ENCODE measurements around the gene AKT1S1. TPM values are rescaled to one million over a fixed set of nuclear protein-coding genes. Genes with fewer than 3 reads are reported as not detected.

Gene AKT1S1
- total RNA-seq, 2 experiments from 2014 or later: 7.3 to 19.8 TPM

DNA sequence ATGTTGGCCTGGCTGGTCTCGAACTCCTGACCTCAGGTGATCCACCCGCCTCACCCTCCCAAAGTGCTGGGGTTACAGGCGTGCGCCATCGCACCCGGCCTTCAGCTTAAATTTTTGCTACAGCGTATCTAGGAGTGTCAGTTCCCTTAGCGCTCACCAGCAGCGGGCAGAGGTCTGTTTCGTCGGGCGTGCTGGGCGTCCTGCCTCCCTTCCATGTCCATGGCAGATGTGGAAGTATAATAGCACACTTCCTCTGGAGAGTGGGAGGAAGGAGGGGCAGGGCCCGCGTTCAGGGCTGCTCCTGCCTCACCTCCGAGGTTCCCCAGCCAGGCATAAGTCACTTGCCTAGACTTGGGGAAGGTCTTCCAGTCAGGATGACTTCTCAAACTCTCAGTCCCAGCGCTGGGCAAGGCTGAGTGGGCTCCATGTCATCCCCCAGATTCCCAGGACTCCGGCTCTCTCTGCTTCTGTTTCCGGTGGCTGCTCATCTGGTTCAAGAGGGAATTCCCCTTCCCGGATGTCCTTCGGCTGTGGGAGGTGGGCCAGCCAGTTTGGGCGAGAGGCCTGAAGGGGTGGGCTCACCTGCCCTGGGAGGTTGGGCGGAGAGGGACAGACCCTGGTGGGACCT, 10.0 kb upstream of the AKT1S1 start:
- Histone ChIP-seq H3K36me3 (ENCODE audit: insufficient read depth, low read length) (peaks cover 15% of the 10 kb centered on the region), H4K20me1 (ENCODE audit: insufficient read depth, low read length) (no peaks in the 10 kb centered on the region), H3K27ac (ENCODE audit: low read depth, low read length, poor library complexity, severe bottlenecking) (no peak overlapping the region), H3K4me1 (ENCODE audit: insufficient read depth, low read length, poor library complexity, severe bottlenecking) (peaks cover 5% of the 10 kb centered on the region), H3K4me2 (ENCODE audit: low read length) (no peak overlapping the region), H3K79me2 (ENCODE audit: insufficient read depth, low read depth, low read length) (no peaks in the 10 kb centered on the region), H3K4me3 (ENCODE audit: low read depth, low read length, poor library complexity, severe bottlenecking) (no peak overlapping the region), H3K9me2 (ENCODE audit: insufficient read depth, low read length) (no peaks in the 10 kb centered on the region), H2AFZ (ENCODE audit: low read length) (no peak overlapping the region), H3K9me3 (ENCODE audit: low read length) (no peaks in the 10 kb centered on the region)
- CTCF ChIA-PET (ENCODE audit: unreplicated experiment): no interaction called here
- intact Hi-C loops (cut with micrococcal nuclease; ENCODE audit: unreplicated experiment): no loop called here
- POLR2A ChIA-PET: no interaction called here
- no peak for DNase-seq (ENCODE audit: low spot score)
- no peak for TF ChIP-seq EZH2phosphoT487 (IDR thresholded peaks at IDR 0.05; ENCODE audit: borderline replicate concordance, low read depth, low read length)
- TF ChIP-seq, protein P1, sequence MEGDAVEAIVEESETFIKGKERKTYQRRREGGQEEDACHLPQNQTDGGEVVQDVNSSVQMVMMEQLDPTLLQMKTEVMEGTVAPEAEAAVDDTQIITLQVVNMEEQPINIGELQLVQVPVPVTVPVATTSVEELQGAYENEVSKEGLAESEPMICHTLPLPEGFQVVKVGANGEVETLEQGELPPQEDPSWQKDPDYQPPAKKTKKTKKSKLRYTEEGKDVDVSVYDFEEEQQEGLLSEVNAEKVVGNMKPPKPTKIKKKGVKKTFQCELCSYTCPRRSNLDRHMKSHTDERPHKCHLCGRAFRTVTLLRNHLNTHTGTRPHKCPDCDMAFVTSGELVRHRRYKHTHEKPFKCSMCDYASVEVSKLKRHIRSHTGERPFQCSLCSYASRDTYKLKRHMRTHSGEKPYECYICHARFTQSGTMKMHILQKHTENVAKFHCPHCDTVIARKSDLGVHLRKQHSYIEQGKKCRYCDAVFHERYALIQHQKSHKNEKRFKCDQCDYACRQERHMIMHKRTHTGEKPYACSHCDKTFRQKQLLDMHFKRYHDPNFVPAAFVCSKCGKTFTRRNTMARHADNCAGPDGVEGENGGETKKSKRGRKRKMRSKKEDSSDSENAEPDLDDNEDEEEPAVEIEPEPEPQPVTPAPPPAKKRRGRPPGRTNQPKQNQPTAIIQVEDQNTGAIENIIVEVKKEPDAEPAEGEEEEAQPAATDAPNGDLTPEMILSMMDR (conservative IDR thresholded peaks at IDR 0.05; ENCODE audit: low read length): no peak
- BruUV-seq (replicated peaks): no TSS peak

DNA sequence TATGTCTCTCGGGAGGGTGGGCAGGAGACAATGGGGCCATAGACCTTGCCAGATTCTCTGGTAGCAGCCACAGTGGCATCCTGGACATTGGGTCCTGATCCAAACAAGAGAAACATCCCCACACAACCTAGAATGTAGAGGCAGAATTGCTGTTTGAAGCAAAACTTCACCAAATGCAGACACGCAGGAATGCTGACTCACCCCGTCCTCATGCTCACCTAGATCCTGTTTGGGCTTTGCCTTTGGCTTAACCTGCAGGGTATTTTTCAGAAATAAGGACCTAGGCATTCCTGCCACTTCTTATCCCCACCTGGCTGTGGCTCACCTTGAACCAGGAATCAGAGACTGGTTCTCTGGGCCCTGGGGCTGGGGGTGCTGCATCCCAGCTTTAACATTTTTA, 7.6 kb upstream of the AKT1S1 start:
- Histone ChIP-seq H2AFZ (ENCODE audit: low read length) (no peak overlapping the region), H3K4me2 (ENCODE audit: low read length) (no peak overlapping the region), H3K9me2 (ENCODE audit: insufficient read depth, low read length) (no peaks in the 10 kb centered on the region), H3K27ac (ENCODE audit: low read depth, low read length, poor library complexity, severe bottlenecking) (no peak overlapping the region), H3K4me1 (ENCODE audit: insufficient read depth, low read length, poor library complexity, severe bottlenecking) (no peaks in the 10 kb centered on the region), H4K20me1 (ENCODE audit: insufficient read depth, low read length) (no peaks in the 10 kb centered on the region), H3K36me3 (ENCODE audit: insufficient read depth, low read length) (peaks cover 26% of the 10 kb centered on the region), H3K4me3 (ENCODE audit: low read depth, low read length, poor library complexity, severe bottlenecking) (no peak overlapping the region), H3K9me3 (ENCODE audit: low read length) (no peaks in the 10 kb centered on the region), H3K79me2 (ENCODE audit: insufficient read depth, low read depth, low read length) (no peaks in the 10 kb centered on the region)
- ChIA-PET POLR2A (no interaction called here), CTCF (ENCODE audit: unreplicated experiment) (no interaction called here)
- TF ChIP-seq EZH2phosphoT487 (IDR thresholded peaks at IDR 0.05; ENCODE audit: borderline replicate concordance, low read depth, low read length): no peak
- TF ChIP-seq, protein P1 (conservative IDR thresholded peaks at IDR 0.05; ENCODE audit: low read length): no peak
- DNase-seq (ENCODE audit: low spot score): no peak
- BruUV-seq (replicated peaks): no TSS peak
- intact Hi-C loops (cut with micrococcal nuclease; ENCODE audit: unreplicated experiment): no loop called here

- no peak for TF ChIP-seq EZH2phosphoT487 (IDR thresholded peaks at IDR 0.05; ENCODE audit: borderline replicate concordance, low read depth, low read length)
- TF ChIP-seq, protein P1 (conservative IDR thresholded peaks at IDR 0.05; ENCODE audit: low read length): no peak
- Histone ChIP-seq H3K4me1 (ENCODE audit: insufficient read depth, low read length, poor library complexity, severe bottlenecking) (peaks cover 5% of the 10 kb centered on the region), H3K9me3 (ENCODE audit: low read length) (no peaks in the 10 kb centered on the region), H2AFZ (ENCODE audit: low read length) (no peak overlapping the region), H3K27ac (ENCODE audit: low read depth, low read length, poor library complexity, severe bottlenecking) (no peak overlapping the region), H4K20me1 (ENCODE audit: insufficient read depth, low read length) (no peaks in the 10 kb centered on the region), H3K79me2 (ENCODE audit: insufficient read depth, low read depth, low read length) (no peaks in the 10 kb centered on the region), H3K4me3 (ENCODE audit: low read depth, low read length, poor library complexity, severe bottlenecking) (no peak overlapping the region), H3K36me3 (ENCODE audit: insufficient read depth, low read length) (peaks cover 26% of the 10 kb centered on the region), H3K4me2 (ENCODE audit: low read length) (no peak overlapping the region), H3K9me2 (ENCODE audit: insufficient read depth, low read length) (no peaks in the 10 kb centered on the region)
- no peak for DNase-seq (ENCODE audit: low spot score)
- POLR2A ChIA-PET: no interaction called here
- CTCF ChIA-PET (ENCODE audit: unreplicated experiment): no interaction called here
- intact Hi-C loops (cut with micrococcal nuclease; ENCODE audit: unreplicated experiment): no loop called here
- no TSS peak for BruUV-seq (replicated peaks)
These were observed 7.0 kb upstream of the AKT1S1 start for GRCh38 chr19:49884109-49884508.
